SK-N-SH treated with all-trans-retinoic acid at 6 μM for 48 hours (cell line): ENCODE measurements around the gene MRPS23.

Experiments
- ATAC-seq: fragments of 200-7000 bp; cut with Tn5 transposase; 3 replicates; pipeline ENCODE4 v1.9.1; 2020; ENCODE audit warnings: mild to moderate bottlenecking, moderate library complexity
- ARNTL ChIP-seq: fragments of 450-650 bp; formaldehyde crosslinking; IDR thresholded peaks from 2 replicates; pipeline ENCODE4 v1.5.0; 2020; ENCODE audit warnings: low read depth, mild to moderate bottlenecking, moderate library complexity, borderline replicate concordance
- BACH2 ChIP-seq: fragments of 250-450 bp; sonication (Bioruptor Pico); IDR thresholded peaks from 2 replicates; pipeline ENCODE4 v1.9.0; 2021; ENCODE audit warnings: mild to moderate bottlenecking, borderline replicate concordance
- CREB5 ChIP-seq: fragments of 250-450 bp; sonication (Bioruptor Pico); IDR thresholded peaks from 2 replicates; pipeline ENCODE4 v1.5.1; 2020; ENCODE audit warnings: low read depth, mild to moderate bottlenecking, moderate library complexity
- CSDC2 ChIP-seq: fragments of 250-450 bp; sonication (Bioruptor Pico); IDR thresholded peaks from 2 replicates; pipeline ENCODE4 v1.5.0; 2020; ENCODE audit warnings: mild to moderate bottlenecking, moderate library complexity
- ESRRG ChIP-seq: fragments of 250-450 bp; sonication (Bioruptor Pico); IDR thresholded peaks from 2 replicates; pipeline ENCODE4 v1.6.1; 2021; ENCODE audit warnings: mild to moderate bottlenecking
- GLIS3 ChIP-seq: fragments of 250-450 bp; sonication (Bioruptor Pico); IDR thresholded peaks from 2 replicates; pipeline ENCODE4 v1.5.0; 2020; ENCODE audit warnings: mild to moderate bottlenecking, moderate library complexity
- OSR1 ChIP-seq: fragments of 250-450 bp; sonication (Bioruptor Pico); IDR thresholded peaks from 2 replicates; pipeline ENCODE4 v1.8.0; 2022; ENCODE audit warnings: moderate library complexity, mild to moderate bottlenecking, inconsistent platforms
- SNAI2 ChIP-seq: fragments of 250-450 bp; sonication (Bioruptor Pico); IDR thresholded peaks from 2 replicates; pipeline ENCODE4 v1.5.0; 2020; ENCODE audit warnings: mild to moderate bottlenecking, moderate library complexity
- TCF4 ChIP-seq: fragments of 250-450 bp; sonication (Bioruptor Pico); IDR thresholded peaks from 2 replicates; pipeline ENCODE4 v1.8.0; 2021; ENCODE audit warnings: mild to moderate bottlenecking, moderate library complexity, borderline replicate concordance
- TOX ChIP-seq: fragments of 250-450 bp; sonication (Bioruptor Pico); IDR thresholded peaks from 2 replicates; pipeline ENCODE4 v1.8.0; 2021; ENCODE audit warnings: mild to moderate bottlenecking, moderate library complexity, borderline replicate concordance
- TSHZ2 ChIP-seq: fragments of 250-450 bp; sonication (Bioruptor Pico); IDR thresholded peaks from 2 replicates; pipeline ENCODE4 v1.5.0; 2020; ENCODE audit warnings: mild to moderate bottlenecking, moderate library complexity
- ZC3H10 ChIP-seq: fragments of 250-450 bp; sonication (Bioruptor Pico); IDR thresholded peaks from 2 replicates; pipeline ENCODE4 v1.5.1; 2021; ENCODE audit warnings: mild to moderate bottlenecking, moderate library complexity
- ZFP3 ChIP-seq: fragments of 250-450 bp; sonication (Bioruptor Pico); IDR thresholded peaks from 2 replicates; pipeline ENCODE4 v1.5.0; 2020; ENCODE audit warnings: mild to moderate bottlenecking, moderate library complexity
- ZFP30 ChIP-seq: fragments of 450-650 bp; formaldehyde crosslinking; IDR thresholded peaks from 2 replicates; pipeline ENCODE4 v1.5.0; 2022; ENCODE audit warnings: mild to moderate bottlenecking, moderate library complexity
- ZNF565 ChIP-seq: fragments of 450-650 bp; formaldehyde crosslinking; conservative IDR thresholded peaks from 2 replicates; pipeline ENCODE4 v1.5.0; 2020; ENCODE audit warnings: low read depth, mild to moderate bottlenecking, moderate library complexity
- ZNF70 ChIP-seq: fragments of 450-650 bp; formaldehyde crosslinking; IDR thresholded peaks from 2 replicates; pipeline ENCODE4 v1.5.0; 2020; ENCODE audit warnings: mild to moderate bottlenecking, moderate library complexity
- TF ChIP-seq, protein P1 (sequence below): fragments of 250-450 bp; sonication (Bioruptor Pico); IDR thresholded peaks from 2 replicates; pipeline ENCODE4 v1.5.1; 2021; ENCODE audit warnings: mild to moderate bottlenecking, moderate library complexity
- TF ChIP-seq, protein P2 (sequence below): fragments of 250-450 bp; sonication (Bioruptor Pico); IDR thresholded peaks from 2 replicates; pipeline ENCODE4 v1.8.0; 2021; ENCODE audit warnings: low read depth, mild to moderate bottlenecking, moderate library complexity, borderline replicate concordance

Gene MRPS23

DNA sequence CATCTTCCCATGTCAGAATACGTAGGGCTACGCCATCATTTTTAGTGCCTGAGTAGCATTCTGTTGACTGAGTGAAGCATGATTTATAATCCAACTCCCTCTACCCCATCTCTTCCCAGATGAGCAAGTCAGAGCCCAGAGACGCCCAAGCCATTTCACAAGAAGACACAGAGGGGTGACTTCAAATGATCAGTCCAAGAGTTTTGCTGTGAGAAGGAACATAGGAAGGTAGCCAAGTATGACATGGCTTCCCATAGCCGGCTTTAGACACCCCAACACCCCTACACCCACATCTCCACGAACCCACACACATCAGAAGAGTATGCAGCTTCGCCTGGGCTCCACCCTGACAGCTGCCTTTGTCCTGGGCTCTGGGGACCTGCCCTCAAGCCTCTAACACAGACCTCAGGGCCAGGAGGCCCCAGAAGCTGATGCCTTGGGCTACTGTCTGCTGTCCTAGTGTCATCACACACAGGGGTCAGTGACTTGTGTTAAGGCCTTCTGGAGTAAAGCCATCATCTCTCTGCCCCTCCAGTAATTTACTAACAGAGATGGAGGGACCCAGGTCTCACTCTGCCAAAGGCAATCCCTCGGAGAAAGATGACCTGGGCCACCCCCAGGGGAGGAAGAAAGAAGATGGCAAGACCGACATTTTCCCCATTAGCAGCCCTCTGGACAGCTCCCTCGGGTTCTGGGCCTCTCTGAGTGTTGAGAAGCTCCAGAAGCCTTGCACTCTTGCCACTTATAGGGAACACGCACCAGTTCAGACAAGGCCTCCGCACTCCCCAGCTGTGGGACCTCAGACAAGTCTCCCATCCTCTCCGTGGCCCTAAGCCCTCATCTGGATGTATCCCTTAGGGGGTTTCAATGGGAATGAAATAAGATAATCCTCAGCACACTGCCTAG lies 38.7 kb upstream of the MRPS23 start:
- ATAC-seq: no peak
- TF ChIP-seq ZC3H10 (CRISPR knock-in tag) (no peak), ESRRG (CRISPR knock-in tag) (no peak), TCF4 (no peak), TOX (no peak), ZNF565 (CRISPR knock-in tag) (no peak)

GRCh38 chr17:57887161-57887560 lies 37.3 kb upstream of the MRPS23 start:
- no peak for TF ChIP-seq GLIS3
- TF ChIP-seq SNAI2: no peak
- no peak for TF ChIP-seq ZFP3 (CRISPR knock-in tag)
- no peak for TF ChIP-seq CSDC2 (CRISPR knock-in tag)
- TF ChIP-seq, all 23 proteins: peak for 0
- ATAC-seq: no peak

- ATAC-seq: no peak
- TF ChIP-seq ARNTL (CRISPR knock-in tag) (no peak), ESRRG (CRISPR knock-in tag) (no peak), TSHZ2 (CRISPR knock-in tag) (no peak)
- TF ChIP-seq, protein P1, sequence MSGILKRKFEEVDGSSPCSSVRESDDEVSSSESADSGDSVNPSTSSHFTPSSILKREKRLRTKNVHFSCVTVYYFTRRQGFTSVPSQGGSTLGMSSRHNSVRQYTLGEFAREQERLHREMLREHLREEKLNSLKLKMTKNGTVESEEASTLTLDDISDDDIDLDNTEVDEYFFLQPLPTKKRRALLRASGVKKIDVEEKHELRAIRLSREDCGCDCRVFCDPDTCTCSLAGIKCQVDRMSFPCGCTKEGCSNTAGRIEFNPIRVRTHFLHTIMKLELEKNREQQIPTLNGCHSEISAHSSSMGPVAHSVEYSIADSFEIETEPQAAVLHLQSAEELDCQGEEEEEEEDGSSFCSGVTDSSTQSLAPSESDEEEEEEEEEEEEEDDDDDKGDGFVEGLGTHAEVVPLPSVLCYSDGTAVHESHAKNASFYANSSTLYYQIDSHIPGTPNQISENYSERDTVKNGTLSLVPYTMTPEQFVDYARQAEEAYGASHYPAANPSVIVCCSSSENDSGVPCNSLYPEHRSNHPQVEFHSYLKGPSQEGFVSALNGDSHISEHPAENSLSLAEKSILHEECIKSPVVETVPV (CRISPR knock-in tag): no peak
Measured at GRCh38 chr17:57886020-57886419, 36.2 kb upstream of the MRPS23 start.

DNA sequence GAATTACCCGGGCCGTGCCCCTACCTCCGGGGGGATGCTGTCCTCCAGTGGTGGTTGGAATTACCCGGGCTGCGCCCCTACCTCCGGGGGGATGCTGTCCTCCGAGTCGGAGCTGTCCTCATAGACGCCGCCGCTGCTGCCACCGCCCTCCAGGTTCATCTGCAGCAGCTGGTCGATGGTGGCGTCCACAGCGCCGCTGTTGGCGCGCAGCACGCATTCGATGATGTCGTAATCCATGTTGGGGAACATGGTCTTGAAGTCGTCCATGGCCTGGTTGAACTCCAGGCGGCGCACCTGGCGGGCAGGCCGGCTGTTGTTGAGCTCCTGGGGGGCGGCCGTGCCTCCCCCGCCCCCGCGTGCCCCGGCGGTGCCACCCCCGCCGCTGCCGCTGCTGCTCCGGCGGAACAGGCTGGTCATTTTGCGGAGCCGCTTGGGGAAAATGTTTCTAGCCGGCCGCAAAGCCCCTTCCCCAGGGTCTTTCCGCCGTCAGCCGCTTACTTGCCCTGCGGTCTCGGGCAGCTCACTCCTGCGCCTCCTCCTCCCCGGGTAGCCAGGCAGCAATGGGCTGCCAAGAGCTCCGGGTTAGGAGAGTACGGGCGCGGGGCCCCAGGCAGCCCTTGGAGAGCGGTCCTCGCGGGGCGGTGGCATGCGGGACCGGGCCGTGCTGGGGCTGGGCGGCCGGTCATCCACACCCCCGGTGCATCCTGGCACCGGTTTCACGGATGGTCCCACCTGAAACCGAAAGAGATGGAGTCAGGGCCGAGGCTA lies 35.5 kb upstream of the MRPS23 start:
- no peak for ATAC-seq
- no peak for TF ChIP-seq CREB5
- TF ChIP-seq ZNF565 (CRISPR knock-in tag): no peak
- TF ChIP-seq ESRRG (CRISPR knock-in tag): no peak
- no peak for TF ChIP-seq CSDC2 (CRISPR knock-in tag)
- TF ChIP-seq ARNTL (CRISPR knock-in tag): no peak
- TF ChIP-seq TSHZ2 (CRISPR knock-in tag): no peak
- no peak for TF ChIP-seq BACH2 (CRISPR knock-in tag)
- TF ChIP-seq, protein P1 (CRISPR knock-in tag): no peak
- TF ChIP-seq ZC3H10 (CRISPR knock-in tag): no peak
- no peak for TF ChIP-seq SNAI2
- TF ChIP-seq, protein P2, sequence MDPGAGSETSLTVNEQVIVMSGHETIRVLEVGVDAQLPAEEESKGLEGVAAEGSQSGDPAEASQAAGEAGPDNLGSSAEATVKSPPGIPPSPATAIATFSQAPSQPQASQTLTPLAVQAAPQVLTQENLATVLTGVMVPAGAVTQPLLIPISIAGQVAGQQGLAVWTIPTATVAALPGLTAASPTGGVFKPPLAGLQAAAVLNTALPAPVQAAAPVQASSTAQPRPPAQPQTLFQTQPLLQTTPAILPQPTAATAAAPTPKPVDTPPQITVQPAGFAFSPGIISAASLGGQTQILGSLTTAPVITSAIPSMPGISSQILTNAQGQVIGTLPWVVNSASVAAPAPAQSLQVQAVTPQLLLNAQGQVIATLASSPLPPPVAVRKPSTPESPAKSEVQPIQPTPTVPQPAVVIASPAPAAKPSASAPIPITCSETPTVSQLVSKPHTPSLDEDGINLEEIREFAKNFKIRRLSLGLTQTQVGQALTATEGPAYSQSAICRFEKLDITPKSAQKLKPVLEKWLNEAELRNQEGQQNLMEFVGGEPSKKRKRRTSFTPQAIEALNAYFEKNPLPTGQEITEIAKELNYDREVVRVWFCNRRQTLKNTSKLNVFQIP (CRISPR knock-in tag): no peak
- no peak for TF ChIP-seq TCF4
- no peak for TF ChIP-seq GLIS3
- TF ChIP-seq OSR1 (CRISPR knock-in tag): no peak
- TF ChIP-seq ZFP30 (CRISPR knock-in tag): no peak
- TF ChIP-seq ZNF70 (CRISPR knock-in tag): no peak
- TF ChIP-seq ZFP3 (CRISPR knock-in tag): no peak
- no peak for TF ChIP-seq TOX
- TF ChIP-seq, all 23 proteins: peak for 0
